HL-60/S4 treated with phorbol 12-myristate 13-acetate at 8.2 ng/mL for 4 days and 3 days (cell line): Measurements from ENCODE around the gene WNT3.

Experiments
- in situ Hi-C: fragments of 300-500 bp; cut with MboI; formaldehyde crosslinking; loops from 2 replicates; pipeline ENCODE4 v1.15.0; 2022; ENCODE audit warnings: low sequenced_read_pairs

Gene WNT3

DNA sequence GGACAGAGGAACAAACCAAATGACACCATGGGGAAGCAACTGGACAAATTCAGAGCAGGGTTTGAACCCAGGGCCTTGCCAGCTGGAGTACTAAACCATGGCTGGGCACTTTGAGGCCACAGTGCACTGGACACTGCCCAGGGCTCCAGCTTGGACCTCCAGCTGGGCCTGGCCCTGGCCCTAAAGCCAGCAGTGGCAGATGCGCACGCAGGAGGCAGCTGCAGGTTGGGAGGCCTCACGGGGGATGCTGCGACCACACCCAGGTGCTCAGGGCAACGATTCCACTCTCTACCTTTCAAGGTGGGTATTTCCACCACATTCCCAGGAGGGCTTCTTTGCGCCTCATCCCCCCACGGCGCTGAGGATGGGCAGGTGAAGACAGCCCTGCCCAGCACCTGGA is 28.9 kb downstream of the WNT3 start:
- in situ Hi-C loops: no loop called here

DNA sequence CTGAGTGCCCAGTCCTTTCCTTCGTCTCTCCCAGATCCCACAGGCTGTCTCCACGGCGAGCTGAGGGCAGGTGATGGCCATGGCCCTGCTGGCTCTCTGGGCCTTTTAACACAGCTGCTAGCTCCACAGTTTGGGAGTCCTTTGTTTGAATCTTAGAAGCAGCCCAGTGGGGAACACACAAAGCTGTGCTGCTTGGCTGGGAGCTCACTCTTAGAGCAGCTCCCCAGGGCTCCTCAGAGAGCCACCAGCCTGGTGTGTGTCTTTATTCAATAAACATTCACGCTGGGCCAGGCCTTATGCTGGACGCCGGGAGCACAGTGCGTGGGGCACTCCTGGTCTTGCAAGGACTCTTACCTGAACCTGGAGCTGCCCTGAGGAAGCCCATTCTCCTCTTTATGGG is 29.7 kb downstream of the WNT3 start:
- in situ Hi-C loops: no loop called here

DNA sequence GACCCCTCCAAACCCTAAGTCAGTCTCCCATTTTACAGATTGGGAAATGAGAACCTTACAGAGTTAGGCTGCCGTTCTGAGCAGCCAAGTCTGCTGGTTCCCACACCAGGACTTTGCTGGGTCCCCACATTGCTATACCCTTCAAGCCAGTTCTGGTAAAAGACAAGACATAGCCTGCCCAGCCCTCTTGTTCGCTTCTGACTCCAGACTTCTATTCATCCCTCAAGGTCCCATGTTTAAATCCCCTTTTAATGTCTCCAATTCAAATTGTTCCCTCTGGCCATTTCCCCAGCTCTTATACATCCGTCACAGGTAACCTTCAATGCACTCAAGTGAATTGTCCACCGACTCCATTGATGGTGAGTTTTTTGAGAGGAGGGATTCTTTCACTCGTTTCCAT is 30.2 kb downstream of the WNT3 start:
- in situ Hi-C loops: no loop called here

DNA sequence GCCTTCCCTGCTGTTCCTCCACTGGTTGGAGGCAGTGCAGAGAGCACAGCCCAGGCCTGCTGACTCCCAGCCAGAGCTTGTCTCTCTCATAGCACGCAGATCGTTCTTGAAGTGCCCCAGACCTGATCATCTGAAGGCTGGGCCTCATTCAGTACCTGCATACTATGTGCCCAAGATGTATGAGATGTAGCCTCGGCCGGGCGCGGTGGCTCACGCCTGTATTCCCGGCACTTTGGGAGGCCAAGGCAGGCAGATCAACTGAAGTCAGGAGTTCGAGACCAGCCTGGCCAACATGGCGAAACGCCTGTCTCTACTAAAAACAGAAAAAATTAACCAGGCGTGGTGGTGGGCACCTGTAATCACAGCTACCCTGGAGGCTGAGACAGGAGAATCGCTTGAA is 31.0 kb downstream of the WNT3 start:
- in situ Hi-C loops: no loop called here

DNA sequence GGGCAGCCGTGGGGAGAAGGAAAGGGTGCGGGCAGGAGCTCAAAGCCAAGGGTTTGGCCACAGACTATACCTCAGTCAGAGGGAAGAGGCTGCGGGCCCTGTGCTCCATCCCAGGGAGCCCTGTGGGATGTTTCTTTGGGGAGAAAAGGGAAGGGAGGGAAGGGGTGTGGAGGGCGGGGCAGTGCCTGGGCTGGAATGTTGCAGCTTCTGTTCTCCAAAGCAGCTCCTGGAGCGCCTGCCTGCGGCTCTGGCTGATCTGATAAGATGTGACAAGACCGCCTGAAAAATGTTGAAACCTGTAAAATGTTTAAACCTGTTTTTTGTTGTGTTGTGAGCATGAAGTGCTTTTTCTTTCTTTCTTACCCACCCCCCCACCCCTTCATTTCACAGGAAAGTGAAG is 32.8 kb downstream of the WNT3 start:
- in situ Hi-C loops: no loop called here

DNA sequence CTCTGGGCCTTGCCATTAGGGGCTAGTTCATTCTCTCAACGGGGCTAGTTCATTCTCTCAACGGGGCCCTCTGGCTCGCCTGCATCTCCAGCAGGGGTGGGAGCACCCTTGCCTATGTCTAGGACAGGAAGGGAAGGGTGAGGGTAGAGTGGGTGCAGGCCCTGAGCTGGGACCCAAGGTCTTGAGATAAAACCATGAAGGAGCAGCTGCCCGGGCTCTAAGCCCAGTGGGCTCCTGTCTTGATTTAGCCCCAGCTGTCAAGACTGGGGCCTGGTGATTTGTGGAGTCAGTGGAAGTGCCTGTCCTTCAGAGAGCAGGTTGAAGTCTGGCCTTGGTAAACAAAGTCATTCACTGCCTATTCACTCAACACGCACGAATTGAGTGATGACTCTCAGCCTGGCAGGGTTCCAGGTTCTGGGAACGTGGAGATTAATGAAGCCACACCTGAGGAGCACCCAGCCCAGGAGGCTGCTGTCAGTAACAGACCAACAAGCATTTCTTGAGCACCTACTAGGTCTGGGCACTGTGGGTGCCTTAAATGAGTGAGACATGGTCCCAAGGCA is 35.4 kb downstream of the WNT3 start:
- in situ Hi-C loops: no loop called here

DNA sequence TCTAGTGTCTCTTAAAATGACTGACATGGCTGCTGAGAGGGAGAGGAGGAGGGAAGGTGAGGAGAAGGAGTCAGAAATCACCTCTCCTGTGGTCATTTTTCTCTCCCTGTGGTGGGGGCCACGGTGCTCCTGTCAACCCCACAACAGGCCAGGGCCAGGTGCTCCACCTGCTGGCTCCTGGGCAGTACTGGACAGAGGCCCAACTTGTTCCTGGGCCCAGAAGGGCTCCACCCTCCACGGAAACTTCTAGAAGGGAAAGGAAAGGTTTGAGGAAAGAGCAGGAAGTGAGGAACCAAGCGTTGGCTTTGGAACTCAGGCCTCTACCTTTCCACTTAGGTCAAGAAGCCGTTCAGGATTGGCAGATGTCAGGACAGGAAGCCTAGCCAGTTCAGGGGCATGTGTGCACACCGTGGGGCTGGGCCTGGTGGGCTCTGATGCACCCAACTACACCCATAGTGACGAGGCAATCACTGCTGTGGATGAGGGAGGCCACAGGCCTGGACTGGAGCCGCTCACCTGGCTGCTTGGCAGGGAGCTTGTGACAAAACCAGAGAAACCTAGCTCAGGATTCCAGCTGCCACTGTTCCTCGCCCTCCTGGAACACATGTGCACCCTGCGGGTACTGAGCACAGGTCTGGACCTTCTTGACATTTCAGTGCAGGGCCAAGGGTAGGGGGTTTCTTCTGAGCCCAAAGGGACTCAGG is 36.1 kb downstream of the WNT3 start:
- in situ Hi-C loops: no loop called here

DNA sequence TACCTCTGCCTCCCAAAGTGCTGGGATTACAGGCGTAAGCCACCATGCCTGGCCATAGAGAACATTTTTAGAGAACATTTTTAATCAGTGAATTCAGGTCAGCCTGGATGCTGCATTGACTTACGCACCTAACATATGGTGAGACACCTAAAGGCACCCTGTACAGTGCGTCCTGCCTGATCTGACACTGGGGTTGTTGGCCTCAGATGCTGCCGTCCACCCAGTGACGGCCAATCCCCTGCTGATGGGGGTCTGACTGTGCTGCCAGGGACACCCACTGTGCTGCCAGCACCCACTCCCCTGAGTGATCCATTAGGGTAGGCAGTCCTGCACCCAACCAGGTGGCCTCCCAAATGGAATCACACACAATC is 38.5 kb downstream of the WNT3 start:
- in situ Hi-C loops: no loop called here

DNA sequence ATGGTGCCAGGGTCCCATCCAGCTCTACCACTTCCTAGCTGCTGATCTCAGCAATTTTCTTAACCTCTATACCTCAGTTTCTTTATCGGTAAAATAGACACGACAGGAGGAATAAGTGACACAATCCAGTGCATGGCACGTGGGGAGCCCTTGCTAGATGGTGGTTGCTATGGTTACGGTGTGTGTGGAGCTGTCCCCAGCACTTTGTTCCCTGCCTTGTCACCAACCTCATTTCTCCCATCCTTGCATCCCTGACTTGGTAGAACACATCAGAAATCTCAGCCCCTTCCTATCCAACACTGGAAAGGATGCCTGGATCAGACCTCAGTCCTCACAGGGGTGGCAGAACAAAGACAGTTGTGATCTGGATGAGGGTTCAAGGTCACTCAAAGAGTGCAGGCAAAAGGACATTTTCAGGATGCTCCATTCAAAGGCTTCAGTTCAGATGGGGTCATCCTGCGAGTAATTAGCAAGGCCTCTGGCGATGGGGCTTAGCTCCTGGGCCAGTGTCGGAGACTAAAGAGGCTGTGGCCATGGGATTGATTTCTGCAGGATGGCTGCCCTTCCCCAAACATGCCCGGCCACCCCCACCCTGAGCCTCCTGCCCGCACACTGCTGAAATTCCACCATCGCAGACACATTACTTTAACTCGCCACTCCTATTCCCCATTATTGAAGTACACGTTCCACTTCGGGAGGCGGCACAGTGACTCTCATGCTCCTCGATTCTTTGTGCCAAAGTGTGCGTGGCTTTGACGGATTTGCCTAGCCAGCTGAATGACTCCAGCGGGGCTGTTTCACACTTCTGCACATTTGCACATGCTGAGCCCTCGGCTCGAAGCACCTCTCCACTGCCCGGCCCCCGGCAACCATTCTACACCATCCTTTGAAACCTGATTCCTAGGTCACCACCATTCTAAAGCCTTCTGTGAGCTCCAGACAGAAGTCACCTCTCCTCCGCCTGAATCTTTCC is 40.3 kb downstream of the WNT3 start:
- in situ Hi-C loops: no loop called here

DNA sequence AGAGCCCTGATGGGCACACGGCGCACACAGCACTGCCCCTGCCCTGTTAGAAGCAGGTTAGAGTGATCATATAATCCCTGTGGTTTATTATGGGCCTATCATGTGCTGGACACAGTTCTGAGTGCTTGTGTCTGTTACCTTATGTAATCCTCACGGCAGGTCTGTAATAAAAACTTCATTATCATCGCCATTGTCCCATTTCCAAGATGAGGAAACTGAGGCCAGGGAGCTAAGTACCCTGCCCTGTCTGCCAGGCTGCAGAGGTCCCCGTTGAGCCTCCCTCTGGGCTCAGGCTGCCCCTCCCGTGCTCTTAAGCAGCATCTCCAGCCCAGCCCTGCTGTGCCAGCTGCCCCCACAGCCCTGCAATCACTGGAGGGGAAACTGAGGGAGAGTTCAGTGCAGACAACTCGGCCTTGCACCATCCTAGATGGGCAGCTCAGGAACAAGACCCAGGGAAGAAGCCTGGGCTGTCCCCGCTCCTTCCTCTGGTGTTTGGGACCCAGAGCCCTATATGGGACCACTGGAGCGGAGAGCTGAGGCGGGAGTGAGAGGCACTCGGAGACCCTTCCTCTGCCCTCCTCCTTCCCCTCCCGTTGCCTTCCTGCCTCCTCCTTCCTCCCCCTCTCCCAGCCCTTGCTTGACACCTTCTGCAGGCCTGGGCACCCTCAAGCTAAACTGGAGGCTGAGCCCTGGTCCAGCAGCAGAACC is 42.0 kb downstream of the WNT3 start:
- in situ Hi-C loops: no loop called here

DNA sequence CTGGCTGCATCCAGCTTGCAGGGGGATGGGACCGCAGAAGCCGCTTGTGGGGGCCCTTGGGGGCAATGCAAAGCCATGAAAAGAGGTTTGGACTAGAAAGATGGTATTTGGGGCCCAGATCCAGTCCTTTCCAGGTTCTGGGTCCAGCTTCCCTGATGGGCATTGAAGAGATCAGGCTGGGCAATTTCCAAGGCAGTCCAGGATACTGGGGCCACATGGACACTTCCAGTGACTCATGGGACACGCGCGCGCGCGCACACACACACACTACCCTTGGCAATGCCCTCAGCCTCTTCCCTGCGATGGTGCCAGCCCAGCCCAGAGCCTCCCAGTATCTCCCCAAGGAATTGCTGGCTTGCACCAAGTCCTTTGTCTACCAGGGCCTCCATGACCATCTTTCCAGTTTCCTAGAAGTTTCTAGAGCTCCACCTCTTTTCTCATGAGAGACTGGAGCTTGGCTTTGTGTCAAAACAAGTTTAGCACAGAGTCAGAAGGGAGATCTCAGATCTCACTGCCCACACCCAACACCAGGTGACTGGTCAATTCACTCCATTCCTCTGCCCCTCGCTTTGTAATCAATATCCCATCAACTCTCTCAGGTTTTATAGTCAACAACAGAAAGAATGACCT is 44.3 kb downstream of the WNT3 start:
- in situ Hi-C loops: no loop called here

DNA sequence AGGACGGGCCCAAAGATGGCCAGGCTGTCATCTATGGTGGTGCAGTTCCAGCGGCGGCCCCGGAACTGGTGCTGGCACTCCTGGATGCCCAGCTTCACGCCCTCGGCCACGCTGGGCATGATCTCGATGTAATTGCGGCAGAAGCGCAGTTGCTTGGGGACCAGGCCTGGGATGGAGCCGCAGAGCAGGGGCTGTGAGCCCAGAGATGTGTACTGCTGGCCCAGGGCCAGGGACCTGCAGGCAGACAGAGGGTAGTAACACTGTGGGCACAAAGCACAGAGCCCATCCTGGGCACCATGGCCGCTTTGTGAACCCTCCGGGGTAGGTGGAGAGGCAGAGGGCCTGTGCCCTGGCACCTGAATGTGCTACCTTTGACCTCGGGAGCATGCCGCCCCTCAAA is 44.8 kb downstream of the WNT3 start:
- in situ Hi-C loops: no loop called here

DNA sequence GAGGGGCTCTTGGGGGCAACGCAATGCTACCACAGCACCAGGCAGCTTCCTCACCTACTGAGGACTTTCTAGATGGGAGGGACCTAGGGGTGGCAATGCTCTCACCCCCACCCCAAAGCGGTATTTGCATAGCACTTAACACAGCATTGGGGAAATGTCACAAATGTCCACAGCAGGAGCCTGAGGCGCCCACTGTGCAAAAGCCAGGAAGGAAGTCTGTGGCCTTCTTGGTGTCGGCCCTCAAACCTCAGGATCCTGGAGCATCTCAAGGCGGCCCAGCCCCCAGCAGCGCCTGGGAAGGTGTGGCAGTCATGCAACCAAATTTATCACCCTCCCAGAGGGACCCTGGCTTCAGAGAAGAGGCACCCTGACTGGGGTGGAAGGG is 45.3 kb downstream of the WNT3 start:
- in situ Hi-C loops: no loop called here

DNA sequence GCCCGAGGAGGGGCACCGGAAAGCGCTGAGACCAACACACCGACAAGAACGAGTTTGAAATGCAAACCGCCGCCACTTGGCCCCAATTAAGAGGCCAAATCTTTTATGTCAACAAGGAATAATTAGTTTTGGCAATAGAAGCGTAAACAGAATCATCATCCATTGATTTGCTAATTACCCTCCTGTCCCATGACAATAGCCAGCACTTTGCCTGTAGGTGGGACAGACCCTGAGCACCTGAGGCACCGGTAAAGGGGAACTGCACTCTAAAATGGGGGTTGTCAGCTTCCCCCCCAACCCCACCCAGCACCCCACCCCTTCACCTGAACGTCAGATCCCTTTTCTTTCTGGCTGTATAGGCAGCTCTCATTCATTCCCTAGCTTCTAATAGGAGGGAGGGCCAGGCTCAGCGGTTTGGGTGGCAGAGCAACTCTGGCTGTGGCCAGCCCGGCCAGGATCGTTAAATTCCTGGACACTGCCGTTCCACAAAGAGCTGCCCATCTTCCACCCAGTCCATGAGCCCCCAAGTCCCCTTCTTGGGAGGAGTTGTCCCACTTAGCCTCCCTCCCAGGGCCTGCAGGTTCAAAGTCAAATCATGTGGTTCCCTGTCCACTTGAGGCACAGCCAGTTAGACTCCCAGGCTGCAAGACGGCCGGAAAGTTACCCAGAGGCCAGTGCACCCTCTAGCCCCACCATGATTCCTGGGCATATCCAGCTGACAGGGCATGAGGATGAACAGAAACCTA is 45.8 kb downstream of the WNT3 start:
- in situ Hi-C loops: no loop called here

DNA sequence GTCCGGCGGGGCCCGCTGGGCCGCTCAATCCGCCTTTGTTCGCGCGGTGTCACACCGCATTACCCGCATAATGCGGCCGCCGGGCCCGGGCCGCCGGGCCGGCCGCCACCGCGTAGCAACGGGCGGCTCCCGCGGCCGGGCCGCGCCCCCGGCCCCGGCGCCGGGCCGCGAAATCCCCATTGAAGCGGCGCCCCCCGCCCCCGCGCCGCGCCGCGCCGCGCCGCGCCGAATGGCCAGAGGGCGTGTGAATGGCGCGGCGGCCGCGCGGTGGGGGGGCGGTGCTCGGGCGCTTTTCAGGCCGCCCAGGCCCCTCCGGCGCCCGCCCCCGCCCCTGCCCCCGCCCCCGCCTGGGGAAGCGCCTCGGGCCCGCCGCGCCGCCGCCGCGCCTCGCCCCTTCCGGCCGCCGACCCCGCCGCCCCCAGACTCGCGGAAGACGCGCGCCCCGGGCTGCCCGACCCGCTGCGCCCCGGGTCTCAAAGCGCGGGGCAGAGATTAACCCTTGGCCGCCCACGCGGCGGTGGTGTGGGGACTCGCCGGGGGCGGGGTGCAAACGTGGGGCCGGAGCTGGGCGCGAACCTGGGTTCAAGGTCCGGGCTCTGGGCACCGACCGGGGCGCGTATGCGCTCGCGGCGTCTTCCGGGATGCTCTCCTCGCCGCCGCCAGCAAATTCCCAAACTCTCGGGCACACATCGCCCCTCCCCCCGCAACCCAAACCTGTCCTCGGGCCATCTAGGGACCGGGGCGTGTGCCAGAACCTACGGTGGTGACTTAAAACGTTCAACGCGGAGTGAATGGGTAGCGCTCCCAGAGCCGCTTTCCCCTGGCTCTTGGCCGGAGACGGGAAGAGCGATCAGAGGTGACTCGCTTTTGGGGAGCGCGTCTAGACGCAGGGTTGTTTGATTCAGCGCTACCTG is 46.7 kb downstream of the WNT3 start:
- in situ Hi-C loops: no loop called here

DNA sequence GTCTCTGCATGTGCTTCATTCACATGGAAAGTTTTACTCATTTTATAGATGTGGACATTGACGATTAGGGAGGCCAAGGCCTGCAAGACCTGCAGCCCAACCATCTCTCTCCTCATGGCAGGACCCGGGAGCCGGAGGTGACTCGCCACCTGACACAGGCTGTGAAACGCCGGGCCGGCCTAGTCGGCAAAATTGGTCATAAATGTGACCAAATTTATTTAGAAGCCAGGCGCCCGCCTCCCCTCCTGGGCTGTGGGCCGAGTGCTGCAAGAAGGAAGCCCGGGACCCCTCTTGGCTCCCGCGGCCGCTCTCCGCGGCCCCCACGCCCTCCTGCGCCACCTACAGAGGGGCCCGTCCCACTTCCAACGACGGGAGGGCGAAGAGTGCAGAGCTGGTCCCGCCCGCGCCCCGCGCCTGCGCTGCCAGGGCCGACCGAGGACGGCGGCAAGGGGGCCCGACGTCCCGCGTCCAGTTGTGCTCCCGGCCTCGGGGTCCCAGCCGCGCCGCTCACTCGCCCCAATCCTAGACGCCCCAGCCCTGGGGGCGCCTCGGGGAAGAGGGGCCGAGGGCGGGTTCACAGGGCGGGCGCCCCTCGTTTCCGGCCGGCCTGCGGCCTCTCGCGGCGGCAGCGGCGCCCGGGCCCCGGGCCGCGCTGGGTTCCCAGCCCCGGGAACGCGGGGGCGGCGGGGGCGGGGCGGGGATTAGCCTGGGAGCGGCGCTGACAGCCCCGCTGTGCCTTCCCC is 47.5 kb downstream of the WNT3 start:
- in situ Hi-C loops: no loop called here

DNA sequence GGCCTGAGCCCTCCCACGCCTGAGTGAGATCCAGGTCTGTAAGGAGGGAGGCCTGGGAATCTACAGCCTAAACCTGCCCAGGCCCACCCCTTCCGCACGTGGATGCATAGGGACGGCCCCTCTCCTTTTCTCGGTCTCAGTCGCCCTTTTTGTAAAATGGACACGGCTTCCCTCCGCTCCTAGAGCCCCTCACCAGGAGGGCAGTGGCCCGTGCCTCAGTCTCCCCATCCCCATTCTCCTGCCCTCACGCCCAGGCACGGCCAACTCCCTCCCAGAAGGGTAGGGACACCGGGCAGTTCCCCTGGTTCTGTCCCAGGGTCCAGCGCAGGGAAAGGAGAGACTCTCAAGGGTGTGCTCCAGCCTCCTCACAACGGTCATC is 48.1 kb downstream of the WNT3 start:
- in situ Hi-C loops: no loop called here
